Measurements from ENCODE around the gene DPP7. TPM values are rescaled to one million over a fixed set of nuclear protein-coding genes. Genes with fewer than 3 reads are reported as not detected.

DPP7 gene
- total RNA-seq, 2 experiments from 2014 or later, result 253 to 257 TPM

- Mint-ChIP-seq H3K27me3 (peaks cover 25% of the 10 kb centered on the region), H3K36me3 (ENCODE audit: low read depth) (no peaks in the 10 kb centered on the region), H3K9me3 (no peaks in the 10 kb centered on the region), H3K27ac (no peak overlapping the region), H3K4me3 (peak overlapping the region; percentile 51), H3K4me1 (peaks cover 23% of the 10 kb centered on the region)
- CTCF ChIA-PET, result interaction anchor here (0.7 kb wide), 2 partner anchors 85 to 315 kb away, joined by 3 read pairs; partner anchors contain the start of gene AJM1
- POLR2A ChIA-PET, result interaction anchor here (0.8 to 2.6 kb wide), 3 partner anchors 26 to 47 kb away, joined by 3 to 9 read pairs (median 5); no protein-coding TSS in a partner anchor
- peak; percentile 67 for DNase-seq
Observed at GRCh38 chr9:137156567-137157375, 42.2 kb upstream of the DPP7 start.

- Mint-ChIP-seq H3K4me1 (peaks cover 15% of the 10 kb centered on the region), H3K9me3 (no peaks in the 10 kb centered on the region), H3K27me3 (peaks cover 10% of the 10 kb centered on the region), H3K36me3 (ENCODE audit: low read depth) (no peaks in the 10 kb centered on the region), H3K4me3 (no peak overlapping the region), H3K27ac (no peak overlapping the region)
- POLR2A ChIA-PET, result no interaction called here
- CTCF ChIA-PET, result no interaction called here
- DNase-seq, result no peak
Observed at GRCh38 chr9:137152844-137153405, 38.4 kb upstream of the DPP7 start.

DNA sequence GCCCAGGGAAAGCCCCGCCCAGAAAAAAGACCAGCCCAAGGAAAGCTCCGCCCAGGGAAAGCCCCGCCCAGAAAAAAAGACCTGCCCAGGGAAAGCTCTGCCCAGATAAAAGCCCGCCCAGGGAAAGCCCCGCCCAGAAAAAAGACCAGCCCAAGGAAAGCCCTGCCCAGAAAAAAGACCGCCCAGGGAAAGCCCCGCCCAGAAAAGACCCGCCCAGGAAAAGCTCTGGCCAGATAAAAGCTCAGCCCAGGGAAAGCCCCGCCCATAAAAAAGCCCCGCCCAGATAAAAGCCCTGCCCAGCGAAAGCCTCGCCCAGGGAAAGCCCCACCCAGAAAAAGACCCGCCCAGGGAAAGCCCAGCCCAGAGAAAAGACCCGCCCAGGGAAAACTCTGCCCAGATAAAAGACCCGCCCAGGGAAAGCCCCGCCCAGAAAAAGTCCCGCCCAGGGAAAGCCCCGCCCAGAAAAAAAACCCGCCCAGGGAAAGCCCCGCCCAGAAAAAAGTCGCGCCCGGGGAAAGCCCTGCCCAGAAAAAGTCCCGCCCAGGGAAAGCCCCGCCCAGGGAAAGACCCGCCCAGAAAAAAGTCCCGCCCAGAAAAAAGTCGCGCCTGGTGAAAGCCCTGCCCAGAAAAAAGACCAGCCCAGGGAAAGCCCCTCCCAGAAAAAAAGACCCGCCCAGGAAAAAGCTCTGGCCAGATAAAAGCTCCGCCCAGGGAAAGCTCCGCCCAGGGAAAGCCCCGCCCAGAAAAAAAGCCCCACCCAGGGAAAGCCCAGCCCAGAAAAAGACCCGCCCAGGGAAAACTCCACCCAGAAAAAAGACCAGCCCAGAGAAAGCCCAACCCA lies 36.3 kb upstream of the DPP7 start:
- CTCF ChIA-PET, result interaction anchor here (1.5 kb wide), 1 partner anchor 83 kb away, joined by 3 read pairs; no protein-coding TSS in a partner anchor

GRCh38 chr9:137149942-137150616 lies 35.5 kb upstream of the DPP7 start:
- no peaks in the 10 kb centered on the region for H3K36me3 Mint-ChIP-seq (ENCODE audit: low read depth)
- no peak overlapping the region for H3K27ac Mint-ChIP-seq
- ChIA-PET CTCF (interaction anchor here (1.5 kb wide), 1 partner anchor 82 kb away, joined by 3 read pairs; no protein-coding TSS in a partner anchor), POLR2A (interaction anchor here (1.3 kb wide), 1 partner anchor 55 kb away, joined by 4 read pairs; the partner anchor contains the start of genes NDOR1 and TMEM203)
- no peak overlapping the region for H3K4me3 Mint-ChIP-seq
- no peaks in the 10 kb centered on the region for H3K9me3 Mint-ChIP-seq
- DNase-seq, result no peak
- peaks cover 3% of the 10 kb centered on the region for H3K4me1 Mint-ChIP-seq
- peaks cover under 1% of the 10 kb centered on the region for H3K27me3 Mint-ChIP-seq

More for the DNA sequence above, 36.3 kb upstream of the DPP7 start:
- Mint-ChIP-seq H3K4me3 (no peak overlapping the region), H3K27ac (no peak overlapping the region), H3K9me3 (no peaks in the 10 kb centered on the region), H3K4me1 (peaks cover 3% of the 10 kb centered on the region), H3K36me3 (ENCODE audit: low read depth) (no peaks in the 10 kb centered on the region), H3K27me3 (peaks cover 4% of the 10 kb centered on the region)
- POLR2A ChIA-PET, result interaction anchor here (0.7 to 1.3 kb wide), 3 partner anchors 20 to 359 kb away, joined by 3 to 4 read pairs (median 3); partner anchors contain the start of genes NDOR1 and TMEM203
- DNase-seq, result peak; percentile 61

- Mint-ChIP-seq H3K4me1 (peaks cover 3% of the 10 kb centered on the region), H3K27ac (no peak overlapping the region), H3K27me3 (no peaks in the 10 kb centered on the region), H3K9me3 (no peaks in the 10 kb centered on the region), H3K4me3 (no peak overlapping the region), H3K36me3 (ENCODE audit: low read depth) (no peaks in the 10 kb centered on the region)
- POLR2A ChIA-PET, result interaction anchor here (1.0 kb wide), 1 partner anchor 93 kb away, joined by 3 read pairs; no protein-coding TSS in a partner anchor
- CTCF ChIA-PET, result no interaction called here
- DNase-seq, result no peak
Observed at GRCh38 chr9:137149363-137149762, 34.8 kb upstream of the DPP7 start.

DNA sequence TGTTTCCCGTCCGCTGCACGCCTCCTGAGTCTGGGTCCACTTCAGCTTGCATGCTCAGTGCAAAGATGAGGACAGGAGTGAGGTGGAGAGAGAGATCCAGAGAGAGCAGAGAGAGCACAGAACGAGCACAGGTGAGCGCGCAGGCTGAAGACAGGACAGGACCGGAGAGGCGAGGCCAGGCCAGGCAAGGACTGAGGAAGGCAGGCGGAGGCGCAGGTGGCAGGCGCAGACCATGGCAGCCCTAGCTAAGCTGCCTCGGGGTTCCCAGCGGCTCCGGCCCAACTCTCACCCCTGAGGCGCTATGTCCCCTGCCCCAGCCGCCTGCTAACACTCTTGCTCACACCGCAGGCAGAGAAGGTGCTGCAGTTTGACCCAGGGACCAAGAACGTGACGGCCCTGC lies 34.1 kb upstream of the DPP7 start:
- Mint-ChIP-seq H3K27me3 (no peaks in the 10 kb centered on the region), H3K36me3 (ENCODE audit: low read depth) (no peaks in the 10 kb centered on the region), H3K9me3 (no peaks in the 10 kb centered on the region), H3K27ac (no peak overlapping the region), H3K4me1 (peaks cover 3% of the 10 kb centered on the region), H3K4me3 (no peak overlapping the region)
- CTCF ChIA-PET, result no interaction called here
- POLR2A ChIA-PET, result interaction anchor here (1.0 kb wide), 1 partner anchor 93 kb away, joined by 3 read pairs; no protein-coding TSS in a partner anchor
- no peak for DNase-seq

- Mint-ChIP-seq H3K4me3 (no peak overlapping the region), H3K27me3 (no peaks in the 10 kb centered on the region), H3K27ac (no peak overlapping the region), H3K4me1 (peaks cover 3% of the 10 kb centered on the region), H3K9me3 (no peaks in the 10 kb centered on the region), H3K36me3 (ENCODE audit: low read depth) (no peaks in the 10 kb centered on the region)
- POLR2A ChIA-PET, result no interaction called here
- CTCF ChIA-PET, result no interaction called here
- no peak for DNase-seq
Observed at GRCh38 chr9:137148242-137148641, 33.7 kb upstream of the DPP7 start.

- Mint-ChIP-seq H3K27me3 (no peaks in the 10 kb centered on the region), H3K4me3 (no peak overlapping the region), H3K27ac (no peak overlapping the region), H3K9me3 (no peaks in the 10 kb centered on the region), H3K36me3 (ENCODE audit: low read depth) (no peaks in the 10 kb centered on the region), H3K4me1 (peaks cover 3% of the 10 kb centered on the region)
- ChIA-PET POLR2A (no interaction called here), CTCF (no interaction called here)
- no peak for DNase-seq
Observed at GRCh38 chr9:137147793-137148160, 33.2 kb upstream of the DPP7 start.

DNA sequence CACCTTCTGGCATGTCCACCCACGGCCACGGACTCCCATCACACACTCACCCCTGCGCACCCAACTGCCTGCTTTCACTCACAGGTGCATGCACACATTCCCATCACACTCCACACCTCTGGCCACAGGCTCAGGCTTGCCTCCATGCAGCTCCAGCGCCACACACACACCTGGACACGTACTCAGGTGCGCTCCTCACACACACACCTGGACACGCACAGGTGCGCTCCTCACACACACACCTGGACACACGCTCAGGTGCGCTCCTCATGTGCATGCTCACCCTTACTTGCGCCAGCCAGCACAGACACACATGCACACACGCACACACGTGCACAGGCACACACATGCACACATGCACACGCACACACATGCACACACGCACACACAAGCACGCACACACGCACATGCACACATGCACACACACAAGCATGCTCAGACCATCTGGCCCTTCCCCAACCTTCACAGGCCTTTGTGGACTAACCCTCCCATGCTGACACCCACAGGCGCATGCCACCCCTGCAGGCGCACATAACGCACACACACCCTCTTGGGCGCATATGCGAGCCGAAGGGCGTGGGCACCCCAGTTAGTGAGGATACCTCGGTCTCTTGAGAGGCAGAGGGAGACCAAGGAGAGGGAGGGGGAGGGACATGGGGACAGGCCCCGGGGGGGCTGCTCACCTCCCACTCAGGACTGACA lies 32.7 kb upstream of the DPP7 start:
- Mint-ChIP-seq H3K4me3 (no peak overlapping the region), H3K4me1 (peaks cover 3% of the 10 kb centered on the region), H3K27ac (no peak overlapping the region), H3K27me3 (peaks cover 3% of the 10 kb centered on the region), H3K9me3 (no peaks in the 10 kb centered on the region), H3K36me3 (ENCODE audit: low read depth) (no peaks in the 10 kb centered on the region)
- ChIA-PET POLR2A (no interaction called here), CTCF (no interaction called here)
- no peak for DNase-seq

DNA sequence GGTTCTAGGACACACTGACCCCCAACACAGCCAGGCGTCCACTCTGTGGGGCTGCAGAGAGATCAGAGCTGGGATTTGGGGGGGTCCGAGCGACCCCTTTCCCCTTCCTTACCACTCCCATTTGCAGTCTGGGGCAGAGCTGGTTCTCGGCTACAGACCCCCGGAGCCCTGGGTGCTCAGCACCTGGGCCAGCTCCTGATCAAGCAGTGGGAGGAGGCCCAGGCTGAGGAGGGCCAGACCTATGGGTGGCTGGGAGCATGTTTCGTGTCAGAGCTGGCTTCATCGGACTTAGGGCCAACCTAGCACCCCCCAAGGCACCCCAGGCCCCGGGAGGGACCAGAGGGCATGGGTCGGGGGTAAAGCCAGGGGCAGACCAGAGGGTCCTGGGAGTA lies 32.0 kb upstream of the DPP7 start:
- Mint-ChIP-seq H3K9me3 (no peaks in the 10 kb centered on the region), H3K4me1 (peaks cover 3% of the 10 kb centered on the region), H3K27me3 (peaks cover 7% of the 10 kb centered on the region), H3K27ac (no peak overlapping the region), H3K36me3 (ENCODE audit: low read depth) (no peaks in the 10 kb centered on the region), H3K4me3 (no peak overlapping the region)
- no peak for DNase-seq
- ChIA-PET POLR2A (no interaction called here), CTCF (no interaction called here)

GRCh38 chr9:137145731-137146526 lies 31.4 kb upstream of the DPP7 start:
- H3K27me3 Mint-ChIP-seq, result peaks cover 9% of the 10 kb centered on the region
- H3K36me3 Mint-ChIP-seq (ENCODE audit: low read depth), result no peaks in the 10 kb centered on the region
- peaks cover 3% of the 10 kb centered on the region for H3K4me1 Mint-ChIP-seq
- POLR2A ChIA-PET, result no interaction called here
- no peak overlapping the region for H3K4me3 Mint-ChIP-seq
- H3K27ac Mint-ChIP-seq, result no peak overlapping the region
- CTCF ChIA-PET, result no interaction called here
- no peaks in the 10 kb centered on the region for H3K9me3 Mint-ChIP-seq
- no peak for DNase-seq
